GM21515 (cell line): Measurements from ENCODE around the gene PTGR2.
A peak's percentile ranks its signal among the peaks of the same experiment; 100 is the strongest.
"Not testable (repeated sequence)": the region's sequence is repeated elsewhere in the genome, so short reads cannot be mapped to it uniquely, and the experiment has no call there.

Experiments
- ATAC-seq: cut with Tn5 transposase; IDR thresholded peaks from one replicate; pipeline ENCODE4 v1.9.1; 2021; ENCODE audit not compliant: unreplicated experiment

PTGR2 gene

DNA sequence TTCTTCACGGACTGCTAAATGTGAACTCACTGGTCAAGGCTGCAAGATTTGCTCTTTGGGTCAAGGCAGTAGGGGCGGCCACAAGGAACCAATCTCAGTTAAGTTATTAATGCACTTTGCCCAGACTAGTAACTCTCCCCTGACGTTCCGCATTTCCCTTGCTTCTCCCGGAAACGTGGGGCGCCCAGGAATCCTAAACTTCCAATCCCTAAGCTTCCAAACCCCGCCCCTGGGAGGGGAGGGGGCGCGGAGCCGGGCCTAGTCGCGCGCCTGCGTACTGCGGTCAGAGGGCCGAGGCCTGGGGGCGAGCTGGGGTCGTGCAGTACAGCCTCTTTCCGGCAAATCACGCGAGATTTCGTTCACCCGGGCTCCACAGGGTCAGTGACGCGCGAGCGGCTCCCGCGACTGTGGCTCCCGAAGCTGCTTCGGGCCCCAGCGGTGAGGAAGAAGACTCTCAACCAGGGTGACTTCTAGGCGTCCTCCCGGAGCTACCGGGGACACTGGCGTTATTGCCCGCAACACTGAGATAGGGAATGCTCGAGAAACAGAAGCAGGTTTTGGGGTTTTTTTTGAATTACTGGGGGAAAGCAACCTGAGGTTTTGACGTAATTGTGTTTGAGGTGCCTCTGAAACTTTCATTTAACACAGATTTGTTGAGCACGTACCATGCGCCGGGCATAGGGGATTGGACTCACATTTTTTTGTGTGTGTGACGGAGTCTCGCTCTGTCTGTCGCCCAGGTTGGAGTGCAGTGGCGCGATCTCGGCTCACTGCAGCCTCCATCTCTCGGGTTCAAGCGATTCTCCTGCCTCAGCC is at the start of gene PTGR2:
PTGR2 (plus strand) TSS at position 265 of the 816 bp plus-strand sequence. CDS start 7,032 bp downstream, outside the sequence.
- ATAC-seq: peak; percentile 84

DNA sequence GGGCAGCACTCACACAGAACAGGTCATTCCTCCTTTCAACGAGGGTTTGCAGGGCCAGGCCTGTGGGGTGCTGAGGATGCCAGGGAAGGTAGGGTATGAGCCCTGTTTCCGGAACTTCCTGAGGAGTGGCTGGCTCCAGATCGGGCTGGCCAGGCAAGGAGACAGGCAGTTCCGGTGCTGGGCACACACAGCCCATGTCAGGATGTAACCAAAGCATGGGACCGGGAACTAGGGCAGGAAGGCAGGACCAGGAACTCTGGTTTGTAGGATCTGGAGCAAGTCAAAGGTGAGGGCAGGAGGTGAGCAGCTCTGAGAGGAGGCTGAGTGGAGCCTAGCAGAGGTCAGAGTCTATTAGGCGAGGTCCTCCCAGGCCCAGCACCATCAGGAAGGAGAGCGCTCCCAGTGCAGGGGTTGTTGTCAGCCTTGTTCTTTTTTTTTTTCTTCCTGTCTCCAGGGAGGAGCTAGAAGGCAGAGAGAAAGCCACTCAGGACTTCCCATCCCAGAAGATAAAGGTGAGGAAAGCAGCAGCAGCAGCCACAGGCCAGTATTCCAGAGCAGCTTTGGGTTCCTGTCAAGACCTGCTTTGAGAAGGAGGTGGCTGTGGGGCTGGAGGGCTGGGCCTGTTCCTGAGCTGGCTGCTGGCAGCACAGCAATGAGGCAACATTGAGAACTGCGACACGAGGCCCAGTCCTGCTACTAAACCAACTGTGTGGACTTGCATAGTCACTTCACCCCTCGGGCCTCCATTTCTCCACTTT is 49.0 kb upstream of the PTGR2 start:
- no peak for ATAC-seq

DNA sequence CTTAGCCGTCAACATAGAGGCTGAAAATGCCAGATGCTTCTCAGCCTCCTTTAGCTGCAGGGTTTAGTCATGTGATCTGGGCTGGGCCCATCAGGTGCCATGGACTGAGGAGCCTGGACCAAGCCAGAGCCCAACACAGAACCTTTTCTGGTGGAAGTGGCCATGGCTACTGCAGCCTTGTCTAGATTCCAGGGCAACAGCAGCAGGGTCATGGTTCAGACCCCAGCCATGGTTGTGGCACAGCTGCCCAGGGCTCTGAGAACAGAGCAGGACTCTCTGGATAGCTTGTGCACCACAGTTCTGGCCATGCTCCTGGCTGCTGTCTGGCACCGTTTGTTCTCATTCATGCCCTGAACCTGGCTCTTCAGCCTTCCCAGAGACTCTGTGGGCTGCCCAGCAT is 47.0 kb upstream of the PTGR2 start:
- ATAC-seq: no peak

DNA sequence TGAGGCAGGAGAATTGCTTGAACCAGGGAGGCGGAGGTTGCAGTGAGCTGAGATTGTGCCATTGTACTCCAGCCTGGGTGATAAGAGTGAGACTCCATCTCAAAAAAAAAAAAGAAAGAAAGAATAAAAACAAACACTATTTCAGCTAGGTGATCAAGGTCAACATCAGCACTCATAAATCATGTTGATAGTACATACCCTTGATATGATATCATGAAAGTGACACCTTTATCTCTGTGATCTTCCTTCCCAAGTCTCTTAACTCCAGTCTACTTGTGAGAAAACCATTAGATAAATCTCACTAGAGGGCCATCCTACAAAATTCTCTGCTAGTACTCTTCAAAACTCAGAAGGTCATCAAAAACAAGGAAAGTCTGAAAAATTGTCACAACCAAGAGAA is 44.2 kb upstream of the PTGR2 start:
- no peak for ATAC-seq

DNA sequence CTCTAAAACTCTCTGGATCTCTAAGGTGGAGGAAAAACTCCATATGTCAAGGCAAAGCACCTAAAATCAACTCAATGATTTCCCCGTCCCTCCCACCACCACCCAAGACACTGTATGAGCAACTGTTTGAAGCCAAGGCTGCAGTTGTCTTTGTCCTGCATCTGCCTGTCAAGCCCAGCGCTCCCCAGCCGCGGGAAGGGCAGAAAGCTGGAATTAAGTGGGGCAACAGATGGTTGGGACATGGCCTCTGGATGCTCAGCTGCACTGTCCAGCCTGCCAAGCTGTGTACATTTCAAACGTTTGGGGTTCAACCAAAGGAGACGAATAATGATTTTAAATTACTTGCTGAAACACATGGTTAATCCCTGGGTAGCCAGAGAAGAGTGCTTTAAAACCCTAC is 42.2 kb upstream of the PTGR2 start:
- no peak for ATAC-seq

DNA sequence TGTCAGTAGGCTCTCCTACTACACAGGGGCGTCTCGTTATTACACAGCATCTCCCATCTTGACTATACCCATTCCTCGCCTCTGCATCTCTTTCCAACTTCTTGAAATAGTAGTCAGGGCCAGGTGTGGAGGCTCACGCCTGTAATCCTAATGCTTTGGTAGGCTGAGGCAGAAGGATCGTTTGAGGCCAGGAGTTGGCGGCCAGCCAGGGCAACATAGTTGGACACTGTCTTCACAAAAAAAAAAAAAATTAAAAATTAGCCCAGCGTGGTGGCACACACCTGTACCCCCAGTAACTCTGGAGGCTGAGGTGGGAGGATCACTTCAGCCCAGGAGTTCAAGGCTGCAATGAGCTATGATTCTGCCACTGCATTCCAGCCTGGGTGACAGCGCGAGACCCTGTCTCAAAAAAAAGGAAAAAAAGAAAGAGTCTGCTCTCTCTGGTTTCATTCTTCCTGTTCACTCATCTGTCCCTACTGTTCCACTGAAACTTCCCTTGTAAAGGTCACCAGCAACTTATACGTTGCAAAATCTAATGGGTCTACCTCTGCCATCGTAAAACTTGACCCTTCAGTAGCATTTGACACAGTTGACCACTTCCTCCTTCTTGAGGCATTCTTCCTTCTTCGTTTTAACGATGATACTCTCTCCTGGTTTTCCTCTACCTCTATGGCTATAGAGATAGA is 41.0 kb upstream of the PTGR2 start:
- ATAC-seq: no peak

DNA sequence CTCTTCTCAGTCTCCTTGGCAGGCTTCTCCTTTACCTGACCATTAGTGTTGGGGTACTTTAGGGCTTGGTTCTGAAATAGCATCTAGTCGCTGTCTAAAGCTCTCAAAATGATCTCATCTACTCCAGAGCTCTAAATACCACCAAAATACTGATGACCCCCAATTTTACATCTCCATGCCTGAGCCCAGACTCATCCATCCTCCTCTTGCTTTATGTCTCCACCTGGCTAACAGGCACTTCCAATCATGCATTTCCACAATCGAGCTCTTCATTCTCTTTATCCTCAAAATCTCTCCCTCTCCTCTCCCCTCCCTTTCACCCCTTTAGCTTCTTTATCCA is 40.5 kb upstream of the PTGR2 start:
- no peak for ATAC-seq

DNA sequence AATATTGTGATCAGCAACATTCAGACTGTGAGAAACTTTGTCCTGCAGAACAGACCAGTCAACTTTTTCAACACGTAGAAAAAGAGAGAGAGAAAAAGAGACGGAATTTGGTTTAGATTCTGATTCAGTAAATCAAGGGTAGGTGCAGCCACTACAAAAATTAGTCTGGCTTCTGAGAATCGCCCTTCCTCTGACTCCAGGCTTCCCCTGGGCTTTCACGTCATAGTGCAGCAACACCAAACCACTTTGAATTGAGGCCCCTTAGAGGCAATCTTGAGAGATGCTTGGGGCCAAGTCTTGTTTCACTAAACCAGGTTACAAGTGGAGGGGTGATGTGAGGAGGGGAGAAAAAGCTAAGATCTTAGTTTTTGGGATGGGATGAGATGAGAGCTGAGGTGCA is 37.5 kb upstream of the PTGR2 start:
- ATAC-seq: no peak

DNA sequence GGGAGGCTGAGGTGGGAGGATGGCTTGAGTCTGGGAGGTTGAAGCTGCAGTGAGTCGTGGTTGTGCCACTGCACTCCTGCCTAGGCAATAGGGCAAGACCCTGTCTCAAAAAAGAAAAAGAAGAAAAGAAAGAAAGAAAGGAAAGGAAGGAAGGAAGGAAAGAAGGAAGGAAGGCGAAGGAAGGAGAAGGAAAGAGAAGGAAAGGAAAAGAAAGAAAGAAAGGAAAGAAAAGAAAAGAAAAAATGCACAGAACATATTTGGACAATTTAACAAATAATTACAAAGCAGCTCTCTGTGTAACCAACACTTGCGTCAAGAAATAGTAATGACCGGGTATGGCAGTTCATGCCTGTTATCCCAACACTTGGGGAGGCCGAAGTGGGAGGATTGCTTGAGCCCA is 35.8 kb upstream of the PTGR2 start:
- ATAC-seq: no peak

DNA sequence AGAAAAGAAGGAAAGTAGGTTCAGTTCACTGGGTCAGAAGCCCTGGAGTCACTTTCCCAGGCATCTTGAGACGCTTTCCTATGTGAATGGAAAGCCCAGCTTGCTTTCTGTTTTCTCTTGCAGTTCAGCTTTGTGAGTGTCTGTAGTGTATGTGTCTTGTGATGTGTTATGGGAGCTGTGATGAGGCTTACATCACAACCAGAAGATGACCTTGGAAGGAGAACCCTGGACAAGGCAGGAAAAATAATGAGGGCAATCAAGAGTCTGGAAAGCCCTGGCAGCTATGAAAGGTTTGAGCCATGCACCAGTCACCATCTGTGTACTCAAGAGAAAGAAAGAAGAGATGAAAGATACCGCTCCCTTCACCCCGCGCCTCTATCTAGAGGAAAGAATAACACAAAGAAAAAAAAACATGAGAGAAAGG is 35.2 kb upstream of the PTGR2 start:
- ATAC-seq: no peak

DNA sequence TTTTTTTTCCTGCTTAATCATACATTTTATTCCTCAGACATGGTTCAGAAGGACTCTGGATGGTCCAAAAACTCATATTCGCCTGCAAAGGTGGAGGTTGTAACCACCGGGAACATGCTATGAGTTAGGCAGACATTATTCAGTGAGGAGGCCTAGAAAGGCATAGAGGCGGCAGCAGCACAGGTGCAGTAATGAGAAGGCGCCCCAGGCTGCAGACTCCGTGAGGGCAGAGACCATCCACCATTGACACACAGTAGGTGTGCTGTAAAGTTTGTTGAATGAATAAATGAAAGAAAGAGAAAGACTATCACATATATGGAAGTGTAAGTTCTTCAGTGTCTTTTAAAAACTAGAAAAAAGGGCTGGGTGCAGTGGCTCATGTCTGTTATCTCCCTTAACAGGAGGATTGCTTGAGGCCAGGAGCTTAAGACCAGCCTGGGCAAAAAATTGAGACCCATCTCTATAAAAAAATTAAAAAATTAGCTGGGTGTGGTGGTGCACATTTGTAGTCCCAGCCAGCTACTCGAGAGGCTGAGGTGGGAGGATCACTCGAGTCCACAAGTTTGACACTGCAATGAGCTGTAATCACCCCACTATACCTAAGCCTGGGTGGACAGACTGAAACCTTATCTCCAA is 34.5 kb upstream of the PTGR2 start:
- ATAC-seq: no peak

DNA sequence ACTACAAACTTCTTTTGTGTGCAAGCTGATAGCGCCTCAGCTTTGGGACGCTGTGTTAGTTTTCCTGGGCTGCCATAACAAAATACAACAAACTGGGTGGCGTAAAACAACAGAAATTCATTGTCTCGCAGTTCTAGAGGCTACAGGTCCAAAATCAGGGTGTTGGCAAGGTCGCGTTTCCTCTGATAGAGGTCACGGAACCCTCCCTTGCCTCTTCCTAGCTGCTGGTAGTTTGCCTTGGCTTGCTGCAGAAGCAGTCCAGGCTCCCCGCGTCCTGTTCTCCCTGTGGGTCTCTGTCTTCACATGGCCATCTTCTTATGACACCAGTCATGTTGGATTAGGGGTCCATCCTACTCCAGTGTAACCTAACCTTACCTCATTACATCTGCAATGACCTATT is 32.8 kb upstream of the PTGR2 start:
- no peak for ATAC-seq

DNA sequence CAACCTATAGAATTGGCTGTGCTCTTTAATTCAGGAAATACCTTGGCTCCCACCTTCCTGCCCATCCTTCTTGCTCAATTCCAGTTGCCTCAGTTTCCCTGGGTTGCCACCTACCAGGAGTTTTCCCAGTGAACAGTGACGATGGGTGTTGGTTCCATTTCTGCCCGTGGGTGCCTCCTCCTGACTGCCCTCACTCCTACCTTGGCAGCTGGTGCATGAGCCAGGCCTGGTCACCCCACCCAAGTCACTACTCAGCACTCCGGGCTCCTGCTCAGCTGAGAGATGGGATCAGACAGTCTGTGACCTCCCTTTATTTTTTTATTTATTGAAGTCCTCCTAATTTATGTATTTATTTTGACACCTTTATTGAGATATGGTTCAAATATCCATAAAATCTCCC is 31.0 kb upstream of the PTGR2 start:
- no peak for ATAC-seq

DNA sequence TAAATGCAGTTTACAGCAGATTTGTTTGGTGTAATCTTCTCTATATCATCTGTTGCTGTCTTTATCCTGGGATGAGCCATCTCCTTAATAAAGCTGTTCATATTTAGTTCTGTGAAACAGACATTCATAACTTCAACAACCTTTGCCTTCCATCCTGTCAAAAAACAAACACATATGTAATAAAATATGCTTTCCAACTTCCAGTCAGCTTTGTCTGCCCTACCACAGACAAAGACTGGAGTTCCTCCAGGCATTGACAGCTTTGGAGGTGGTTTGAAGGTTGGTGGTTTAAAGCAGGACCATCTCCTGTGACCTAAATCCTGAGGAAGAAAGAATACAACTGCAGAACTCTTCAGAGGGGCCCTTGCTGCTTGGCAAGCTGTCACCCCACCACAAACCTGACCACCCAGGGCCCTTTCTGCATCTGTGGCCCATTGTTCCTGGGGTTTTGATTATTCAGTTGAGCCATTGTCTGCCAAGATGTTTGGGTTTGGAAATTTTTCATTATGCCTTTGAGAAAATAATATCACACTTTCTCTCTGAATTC is 28.2 kb upstream of the PTGR2 start:
- no peak for ATAC-seq

DNA sequence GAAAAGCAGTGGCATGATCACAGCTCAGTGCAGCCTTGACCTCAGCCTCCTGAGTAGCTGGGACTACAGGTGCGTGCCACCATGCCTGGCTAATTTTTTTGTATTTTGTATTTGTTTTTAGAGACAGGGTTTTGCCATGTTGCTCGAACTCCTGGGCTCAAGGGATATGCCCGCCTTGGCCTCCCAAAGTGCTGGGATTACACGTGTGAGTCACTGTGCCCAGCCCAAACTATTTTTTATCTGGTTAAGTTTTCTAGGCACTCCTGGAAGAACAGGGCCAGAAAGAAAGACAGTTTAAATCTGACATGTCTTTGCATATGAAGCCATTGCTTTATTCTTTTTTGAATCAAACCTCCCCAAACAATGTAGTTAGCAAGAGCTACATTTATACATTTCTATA is 27.5 kb upstream of the PTGR2 start:
- ATAC-seq: no peak

DNA sequence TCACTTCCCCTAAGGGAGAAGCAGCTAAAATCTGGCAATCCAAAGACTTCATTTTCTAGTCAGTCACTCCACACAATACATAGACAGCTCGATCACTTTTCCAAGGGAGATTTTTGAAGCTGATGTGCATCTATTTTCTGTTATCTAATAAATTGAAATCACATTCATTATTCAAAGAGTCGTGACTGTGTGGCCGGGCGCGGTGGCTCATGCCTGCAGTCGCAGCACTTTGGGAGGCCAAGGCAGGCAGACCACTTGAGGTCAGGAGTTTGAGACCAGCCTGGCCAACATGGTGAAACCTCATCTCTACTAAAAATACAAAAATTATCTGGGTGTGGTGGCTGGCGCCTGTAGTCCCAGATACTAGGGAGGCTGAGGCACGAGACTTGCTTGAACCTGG is 27.1 kb upstream of the PTGR2 start:
- ATAC-seq: no peak

DNA sequence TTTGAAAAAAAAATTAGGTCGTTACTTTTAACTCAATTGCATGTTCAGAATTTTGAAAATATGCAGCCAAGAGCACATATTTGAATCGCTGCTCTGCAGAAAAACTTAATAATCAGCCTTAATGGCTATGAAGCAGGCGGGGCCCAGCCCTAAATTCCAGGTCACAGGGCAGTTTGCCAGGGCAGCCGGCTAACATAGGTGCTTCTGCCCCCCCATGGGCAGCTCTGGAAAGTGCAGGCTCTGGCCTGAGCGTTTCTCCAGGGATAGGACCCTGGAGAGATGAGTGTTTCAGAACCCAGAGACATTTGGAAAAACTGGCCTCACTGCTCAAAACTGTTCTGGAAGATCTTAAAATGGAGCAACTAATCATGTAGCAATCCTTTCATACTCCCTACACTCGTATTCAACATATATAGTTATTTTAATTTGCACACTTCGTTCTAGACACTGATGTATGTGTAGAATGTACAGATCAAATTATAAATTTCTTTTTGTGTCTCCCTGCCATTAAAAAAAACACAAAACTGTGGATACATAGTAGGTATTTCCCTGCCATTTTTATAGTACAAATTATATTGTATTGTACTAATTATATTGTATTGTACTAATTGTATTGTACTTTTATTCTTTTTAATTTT is 26.0 kb upstream of the PTGR2 start:
- peak; percentile 72 for ATAC-seq

DNA sequence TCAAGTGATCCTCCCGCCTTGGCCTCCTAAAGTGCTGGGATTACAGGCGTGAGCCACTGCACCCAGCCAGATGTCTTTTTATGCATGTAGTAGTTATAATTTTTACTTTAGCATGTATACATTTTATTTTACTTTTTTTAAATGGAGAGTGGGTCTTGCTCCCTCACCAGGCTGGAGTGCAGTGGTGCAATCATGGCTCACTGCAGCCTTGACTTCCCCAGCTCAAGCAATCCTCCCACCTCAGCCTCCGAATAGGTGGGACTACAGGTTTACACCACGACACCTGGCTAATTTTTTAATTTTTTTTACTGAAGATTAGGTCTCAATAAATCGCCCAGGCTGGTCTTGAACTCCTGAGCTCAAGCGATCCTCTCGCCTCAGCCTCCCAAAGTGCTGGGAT is 24.4 kb upstream of the PTGR2 start:
- ATAC-seq: not testable (repeated sequence)

DNA sequence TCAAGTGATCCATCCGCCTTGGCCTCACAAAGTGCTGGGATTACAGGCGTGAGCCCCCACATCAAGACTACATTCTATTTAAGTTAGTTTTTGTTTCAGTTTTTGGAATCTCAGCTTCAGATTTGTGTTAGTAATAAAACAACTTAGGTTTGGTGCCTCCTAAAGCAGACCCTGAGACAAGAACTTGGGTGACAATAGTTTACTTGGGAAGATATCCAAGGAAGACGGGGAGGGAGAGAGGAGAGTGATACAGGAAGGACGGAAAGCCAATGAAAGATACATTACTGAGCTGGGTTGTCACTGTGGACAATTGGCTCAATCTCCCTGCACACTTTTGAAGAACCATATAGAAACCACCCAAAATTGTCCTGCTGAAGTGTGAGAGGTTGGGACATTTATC is 22.6 kb upstream of the PTGR2 start:
- ATAC-seq: no peak

DNA sequence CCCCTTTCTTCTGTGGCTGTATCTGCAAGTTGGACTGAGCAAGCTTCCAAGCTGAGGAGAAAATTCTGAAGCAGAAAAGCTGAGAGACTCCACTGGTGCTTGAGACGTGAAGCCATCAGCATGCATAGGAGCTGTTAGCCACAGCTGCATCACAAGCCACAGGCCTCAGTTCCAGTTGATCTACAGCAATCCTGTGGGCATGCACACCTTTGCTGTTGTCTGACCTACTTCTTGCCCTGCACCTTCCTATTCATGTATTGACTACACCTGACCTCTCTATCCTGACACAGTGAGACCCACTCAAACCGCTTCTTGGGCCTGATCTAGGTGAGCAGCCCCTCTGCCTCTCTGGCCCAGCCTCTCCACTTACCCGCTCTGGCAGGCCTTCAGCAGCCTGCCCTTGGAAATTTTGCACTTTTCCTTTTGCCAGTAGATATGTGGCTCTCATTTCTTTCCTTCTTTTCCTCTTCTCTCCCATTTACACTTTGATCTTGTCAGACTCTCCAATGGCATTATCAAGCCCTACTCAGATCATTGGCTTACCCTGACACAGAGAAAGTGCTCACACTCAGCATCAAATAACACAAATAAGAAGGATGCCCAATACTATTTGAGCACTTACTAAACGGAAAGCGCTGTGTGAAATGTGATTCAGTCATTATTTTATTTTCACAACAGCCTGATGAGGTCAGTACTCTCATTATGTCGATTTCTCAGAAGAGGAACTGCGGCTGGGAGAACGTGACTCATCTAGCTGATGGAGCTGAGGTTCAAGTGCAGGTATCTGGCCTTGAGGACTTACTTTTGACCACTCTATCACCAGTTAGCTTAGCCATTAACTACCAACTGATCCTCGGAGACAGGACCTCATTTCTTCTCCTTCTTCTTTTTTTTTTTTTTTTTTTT is 21.9 kb upstream of the PTGR2 start:
- no peak for ATAC-seq
